Trophoblast cell (in vitro differentiated cells and primary cell): ENCODE measurements around the gene AP5M1.

Source experiments
- DNase-seq, 2 donors: peaks; one replicate each; pipeline ENCODE4 v3.0.0-alpha.2; 2016
- H2AFZ ChIP-seq: 2 replicates; pipeline ENCODE4 v1.6.1; 2013; ENCODE audit warnings: low read length, moderate library complexity, mild to moderate bottlenecking; ENCODE audit not compliant: insufficient read depth, poor library complexity
- H2AK5ac ChIP-seq: 2 replicates; pipeline ENCODE4 v1.6.1; 2013; ENCODE audit warnings: mild to moderate bottlenecking, low read length
- H2BK120ac ChIP-seq: 2 replicates; pipeline ENCODE4 v1.6.1; 2013; ENCODE audit warnings: low read length, mild to moderate bottlenecking, moderate library complexity; ENCODE audit not compliant: insufficient read depth, poor library complexity
- H2BK12ac ChIP-seq: 2 replicates; pipeline ENCODE4 v1.6.1; 2013; ENCODE audit warnings: mild to moderate bottlenecking, low read length, moderate library complexity
- H2BK5ac ChIP-seq: 2 replicates; pipeline ENCODE4 v1.6.1; 2013; ENCODE audit warnings: low read length, low read depth, moderate library complexity, mild to moderate bottlenecking; ENCODE audit not compliant: poor library complexity
- H3K14ac ChIP-seq: 2 replicates; pipeline ENCODE4 v1.6.1; 2013; ENCODE audit warnings: mild to moderate bottlenecking, low read length
- H3K18ac ChIP-seq: 2 replicates; pipeline ENCODE4 v1.6.1; 2013; ENCODE audit warnings: mild to moderate bottlenecking, low read length
- H3K23ac ChIP-seq: 2 replicates; pipeline ENCODE4 v1.6.1; 2013; ENCODE audit warnings: low read length
- H3K27ac ChIP-seq: 2 replicates; pipeline ENCODE4 v1.5.1; 2013; ENCODE audit warnings: low read depth, mild to moderate bottlenecking, inconsistent platforms, low read length, moderate library complexity
- H3K27me3 ChIP-seq: 2 replicates; pipeline ENCODE4 v1.6.1; 2013; ENCODE audit warnings: inconsistent platforms, mild to moderate bottlenecking, low read length, moderate library complexity; ENCODE audit not compliant: insufficient read depth
- H3K36me3 ChIP-seq, 2 experiments: 1 replicate in 1 of 2; 2 replicates in 1 of 2; pipeline ENCODE4 v1.6.1; 2013; ENCODE audit warnings: low read length in 2 of 2, mild to moderate bottlenecking in 2 of 2, moderate library complexity in 1 of 2; ENCODE audit not compliant: insufficient read depth in 2 of 2, control insufficient read depth in 1 of 2
- H3K4ac ChIP-seq: 2 replicates; pipeline ENCODE4 v1.6.1; 2013; ENCODE audit warnings: low read depth, mild to moderate bottlenecking, low read length, moderate library complexity
- H3K4me1 ChIP-seq, 2 experiments: 1 replicate in 1 of 2; 2 replicates in 1 of 2; pipeline ENCODE4 v1.6.1; 2013; ENCODE audit warnings: low read length in 2 of 2, mild to moderate bottlenecking in 2 of 2, moderate library complexity in 1 of 2; ENCODE audit not compliant: insufficient read depth in 2 of 2, control insufficient read depth in 1 of 2
- H3K4me2 ChIP-seq: 2 replicates; pipeline ENCODE4 v1.6.1; 2013; ENCODE audit warnings: inconsistent platforms, mild to moderate bottlenecking, low read length, moderate library complexity
- H3K4me3 ChIP-seq: 2 replicates; pipeline ENCODE4 v1.5.1; 2013; ENCODE audit warnings: mild to moderate bottlenecking, low read depth, low read length, inconsistent platforms
- H3K79me1 ChIP-seq: one replicate; pipeline ENCODE4 v1.6.1; 2013; ENCODE audit warnings: low read length
- H3K79me2 ChIP-seq: 2 replicates; pipeline ENCODE4 v1.6.1; 2013; ENCODE audit warnings: low read length, mild to moderate bottlenecking; ENCODE audit not compliant: control insufficient read depth, insufficient read depth, poor library complexity
- H3K9ac ChIP-seq: 2 replicates; pipeline ENCODE4 v1.6.1; 2013; ENCODE audit warnings: mild to moderate bottlenecking, low read length
- H3K9me3 ChIP-seq: 2 replicates; pipeline ENCODE4 v1.6.1; 2013; ENCODE audit warnings: low read depth, mild to moderate bottlenecking, control low read depth, inconsistent platforms, low read length; ENCODE audit not compliant: insufficient read depth
- H4K12ac ChIP-seq: 2 replicates; pipeline ENCODE4 v1.6.1; 2013; ENCODE audit warnings: low read depth, mild to moderate bottlenecking, low read length, moderate library complexity
- H4K8ac ChIP-seq: 2 replicates; pipeline ENCODE4 v1.6.1; 2013; ENCODE audit warnings: low read depth, mild to moderate bottlenecking, low read length, moderate library complexity
- H4K91ac ChIP-seq: one replicate; pipeline ENCODE4 v1.6.1; 2013; ENCODE audit warnings: low read depth, mild to moderate bottlenecking, low read length, moderate library complexity
- WGBS: extraction: QIAGEN DNeasy Blood & Tissue Kit; methylation state at CpG from one replicate; pipeline ENCODE4 v1.1.7; 2013; ENCODE audit warnings: missing lambda C conversion rate; ENCODE audit not compliant: insufficient read length, insufficient coverage; ENCODE audit errors: extremely low coverage; 5-methylcytosine and 5-hydroxymethylcytosine counted together

AP5M1 gene

GRCh38 chr14:57314396-57315089 is 45.8 kb downstream of the AP5M1 start:
- Histone ChIP-seq H3K4me1 (no peaks in the 10 kb centered on the region), H3K9ac (no peak overlapping the region), H2BK5ac (no peak overlapping the region), H4K8ac (no peak overlapping the region), H3K27me3 (no peaks in the 10 kb centered on the region), H3K36me3 (no peaks in the 10 kb centered on the region), H4K91ac (no peak overlapping the region), H3K14ac (no peak overlapping the region), H3K4ac (no peak overlapping the region), H3K79me2 (no peaks in the 10 kb centered on the region), H2BK12ac (no peak overlapping the region), H3K4me2 (no peak overlapping the region), H3K23ac (no peak overlapping the region), H2AK5ac (no peak overlapping the region), H3K4me3 (no peak overlapping the region), H2AFZ (no peak overlapping the region), H3K79me1 (no peaks in the 10 kb centered on the region), H2BK120ac (no peak overlapping the region), H3K18ac (no peak overlapping the region), H3K27ac (no peak overlapping the region), H3K9me3 (no peaks in the 10 kb centered on the region), H4K12ac (no peak overlapping the region)
- DNase-seq: no peak
- no CpG with 5 or more reads among the region's 7 CpGs for WGBS

DNA sequence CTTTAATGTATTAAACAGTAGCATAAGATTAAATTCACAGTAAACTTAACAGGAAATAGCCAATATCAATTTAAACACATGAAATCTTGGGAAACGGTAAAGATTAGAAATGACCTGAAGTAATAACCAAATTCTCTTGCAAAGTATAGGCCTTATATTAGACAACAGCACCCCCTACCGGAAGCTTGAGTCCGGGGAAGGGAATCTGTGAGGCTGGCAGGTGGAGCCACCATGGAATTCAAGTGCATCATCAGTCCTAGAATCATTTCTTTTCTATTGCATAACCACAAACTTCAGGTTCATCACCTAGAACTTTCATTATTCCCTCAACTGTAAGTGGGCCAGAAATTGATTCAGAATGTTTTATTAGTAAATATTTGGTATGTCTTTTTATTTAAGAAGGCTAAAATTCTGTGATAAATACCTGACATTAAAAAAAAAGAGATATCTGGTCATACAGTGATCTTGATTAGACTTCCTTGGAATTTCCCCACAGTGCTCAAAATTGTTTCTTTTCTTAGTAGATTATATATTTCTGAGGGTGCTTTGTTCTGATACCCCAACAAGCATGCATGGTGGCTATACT is 48.6 kb downstream of the AP5M1 start:
- H3K4ac ChIP-seq: no peak overlapping the region
- H3K9me3 ChIP-seq: no peaks in the 10 kb centered on the region
- H2BK12ac ChIP-seq: no peak overlapping the region
- no peaks in the 10 kb centered on the region for H3K79me2 ChIP-seq
- no peak overlapping the region for H4K12ac ChIP-seq
- no peaks in the 10 kb centered on the region for H3K36me3 ChIP-seq
- no peak overlapping the region for H3K9ac ChIP-seq
- H2BK120ac ChIP-seq: no peak overlapping the region
- H3K27ac ChIP-seq: no peak overlapping the region
- H2AK5ac ChIP-seq: no peak overlapping the region
- no peak overlapping the region for H3K18ac ChIP-seq
- no peak overlapping the region for H3K4me3 ChIP-seq
- H4K8ac ChIP-seq: no peak overlapping the region
- no peak overlapping the region for H2AFZ ChIP-seq
- H3K27me3 ChIP-seq: no peaks in the 10 kb centered on the region
- no peak overlapping the region for H3K14ac ChIP-seq
- no peak overlapping the region for H2BK5ac ChIP-seq
- no peak overlapping the region for H4K91ac ChIP-seq
- peak; percentile 76 to 96 for DNase-seq
- no peak overlapping the region for H3K4me2 ChIP-seq
- peaks cover 0 to 4% of the 10 kb centered on the region in 2 experiments for H3K4me1 ChIP-seq
- WGBS: no CpG with 5 or more reads among the region's 3 CpGs
- no peak overlapping the region for H3K23ac ChIP-seq
- H3K79me1 ChIP-seq: no peaks in the 10 kb centered on the region

- Histone ChIP-seq H3K4me2 (no peak overlapping the region), H3K9me3 (no peaks in the 10 kb centered on the region), H3K14ac (no peak overlapping the region), H2BK5ac (no peak overlapping the region), H2BK120ac (no peak overlapping the region), H4K91ac (no peak overlapping the region), H3K4ac (no peak overlapping the region), H3K27me3 (no peaks in the 10 kb centered on the region), H3K4me3 (no peak overlapping the region), H3K4me1 (peaks cover 0 to 4% of the 10 kb centered on the region in 2 experiments), H2AK5ac (no peak overlapping the region), H4K8ac (no peak overlapping the region), H3K79me1 (no peaks in the 10 kb centered on the region), H2AFZ (no peak overlapping the region), H3K9ac (no peak overlapping the region), H3K79me2 (no peaks in the 10 kb centered on the region), H3K23ac (no peak overlapping the region), H3K36me3 (no peaks in the 10 kb centered on the region), H4K12ac (no peak overlapping the region), H3K18ac (no peak overlapping the region), H2BK12ac (no peak overlapping the region), H3K27ac (no peak overlapping the region)
- no peak for DNase-seq
- no CpG with 5 or more reads among the region's 2 CpGs for WGBS
Measured at GRCh38 chr14:57319636-57320192, 50.9 kb downstream of the AP5M1 start.

- H3K79me1 ChIP-seq: no peaks in the 10 kb centered on the region
- H3K4me1 ChIP-seq: peaks cover 0 to 4% of the 10 kb centered on the region in 2 experiments
- no peak overlapping the region for H3K18ac ChIP-seq
- no peak overlapping the region for H4K8ac ChIP-seq
- no peak overlapping the region for H3K27ac ChIP-seq
- H3K9ac ChIP-seq: no peak overlapping the region
- DNase-seq: no peak
- H3K23ac ChIP-seq: no peak overlapping the region
- no peak overlapping the region for H3K14ac ChIP-seq
- no peaks in the 10 kb centered on the region for H3K79me2 ChIP-seq
- no peak overlapping the region for H4K91ac ChIP-seq
- no peak overlapping the region for H3K4me3 ChIP-seq
- no peak overlapping the region for H2AFZ ChIP-seq
- no peak overlapping the region for H2BK120ac ChIP-seq
- H2BK12ac ChIP-seq: no peak overlapping the region
- H3K9me3 ChIP-seq: no peaks in the 10 kb centered on the region
- no peak overlapping the region for H2AK5ac ChIP-seq
- H3K27me3 ChIP-seq: no peaks in the 10 kb centered on the region
- no CpG with 5 or more reads among the region's 3 CpGs for WGBS
- H3K36me3 ChIP-seq: no peaks in the 10 kb centered on the region
- H3K4me2 ChIP-seq: no peak overlapping the region
- no peak overlapping the region for H3K4ac ChIP-seq
- no peak overlapping the region for H2BK5ac ChIP-seq
- no peak overlapping the region for H4K12ac ChIP-seq
Measured at GRCh38 chr14:57323721-57324120, 55.0 kb downstream of the AP5M1 start.
